Measurements from ENCODE around the gene STYXL2.

The STYXL2 gene

GRCh38 chr1:167110586-167110985 lies 16.7 kb downstream of the STYXL2 start:
- no peak for DNase-seq (ENCODE audit: low read depth)

GRCh38 chr1:167111868-167112709 lies 18.2 kb downstream of the STYXL2 start:
- DNase-seq (ENCODE audit: low read depth), result no peak

- DNase-seq (ENCODE audit: low read depth), result no peak
Observed at GRCh38 chr1:167114725-167115124, 20.9 kb downstream of the STYXL2 start.

- no peak for DNase-seq (ENCODE audit: low read depth)
Observed at GRCh38 chr1:167115655-167116054, 21.8 kb downstream of the STYXL2 start.

- no peak for DNase-seq (ENCODE audit: low read depth)
Observed at GRCh38 chr1:167116174-167116573, 22.3 kb downstream of the STYXL2 start.

- no peak for DNase-seq (ENCODE audit: low read depth)
Observed at GRCh38 chr1:167117225-167117624, 23.4 kb downstream of the STYXL2 start.

- DNase-seq (ENCODE audit: low read depth), result no peak
Observed at GRCh38 chr1:167118188-167118587, 24.3 kb downstream of the STYXL2 start.

- DNase-seq (ENCODE audit: low read depth), result no peak
Observed at GRCh38 chr1:167119696-167120095, 25.8 kb downstream of the STYXL2 start.

- no peak for DNase-seq (ENCODE audit: low read depth)
Observed at GRCh38 chr1:167120899-167121298, 27.0 kb downstream of the STYXL2 start.

- DNase-seq (ENCODE audit: low read depth), result no peak
Observed at GRCh38 chr1:167121375-167122120, 27.7 kb downstream of the STYXL2 start.

GRCh38 chr1:167122121-167122480 lies 28.2 kb downstream of the STYXL2 start:
- no peak for DNase-seq (ENCODE audit: low read depth)

GRCh38 chr1:167122568-167122967 lies 28.7 kb downstream of the STYXL2 start:
- DNase-seq (ENCODE audit: low read depth), result no peak

- DNase-seq (ENCODE audit: low read depth), result no peak
Observed at GRCh38 chr1:167126317-167126716, 32.4 kb downstream of the STYXL2 start.

- DNase-seq (ENCODE audit: low read depth), result no peak
Observed at GRCh38 chr1:167126811-167127210, 32.9 kb downstream of the STYXL2 start.

- no peak for DNase-seq (ENCODE audit: low read depth)
Observed at GRCh38 chr1:167127236-167127635, 33.4 kb downstream of the STYXL2 start.

- no peak for DNase-seq (ENCODE audit: low read depth)
Observed at GRCh38 chr1:167127661-167128060, 33.8 kb downstream of the STYXL2 start.

- DNase-seq (ENCODE audit: low read depth), result no peak
Observed at GRCh38 chr1:167128261-167129227, 34.7 kb downstream of the STYXL2 start.

GRCh38 chr1:167130829-167131510 lies 37.1 kb downstream of the STYXL2 start:
- DNase-seq (ENCODE audit: low read depth), result no peak

GRCh38 chr1:167132301-167133010 lies 38.6 kb downstream of the STYXL2 start:
- no peak for DNase-seq (ENCODE audit: low read depth)

GRCh38 chr1:167135281-167135840 lies 41.5 kb downstream of the STYXL2 start:
- no peak for DNase-seq (ENCODE audit: low read depth)

- no peak for DNase-seq (ENCODE audit: low read depth)
Observed at GRCh38 chr1:167136191-167136614, 42.3 kb downstream of the STYXL2 start.

Data from HS-5 (cell line).